Muscle of leg (tissue), 11 donors: ENCODE data around the gene C9orf78. TPM values are rescaled to one million over a fixed set of nuclear protein-coding genes. Genes with fewer than 3 reads are reported as not detected.

ENCODE experiments used
- DNase-seq: peaks from one replicate; pipeline ENCODE4 v3.0.0; 2013
- H3K27ac ChIP-seq: one replicate; pipeline ENCODE4 v1.5.1; 2013; ENCODE audit warnings: mild to moderate bottlenecking, low read length, control low read depth
- H3K27me3 ChIP-seq: one replicate; pipeline ENCODE4 v1.6.1; 2013; ENCODE audit warnings: low read length; ENCODE audit not compliant: control insufficient read depth, insufficient read depth
- H3K36me3 ChIP-seq: one replicate; pipeline ENCODE4 v1.6.1; 2013; ENCODE audit warnings: low read length; ENCODE audit not compliant: control insufficient read depth, insufficient read depth
- H3K4me1 ChIP-seq: one replicate; pipeline ENCODE4 v1.6.1; 2013; ENCODE audit warnings: low read length; ENCODE audit not compliant: control insufficient read depth, insufficient read depth
- H3K4me3 ChIP-seq: one replicate; pipeline ENCODE4 v1.5.1; 2013; ENCODE audit warnings: low read length, control low read depth
- H3K9me3 ChIP-seq: replicated peaks from 2 replicates; pipeline ENCODE4 v1.6.1; 2013; ENCODE audit warnings: low read depth, low read length; ENCODE audit not compliant: control insufficient read depth
- WGBS: methylation state at CpG from one replicate; pipeline ENCODE4 v1.1.5; 2013; ENCODE audit warnings: missing lambda C conversion rate; ENCODE audit not compliant: insufficient coverage; 5-methylcytosine and 5-hydroxymethylcytosine counted together
- polyA plus RNA-seq, 8 donors: library from polyadenylated mRNA; unstranded; fragments of 120-200 nt; gene quantifications; one replicate each; pipeline versions ENCODE4 v1.2.1 to v1.2.3, GENCODE V29; 2013; ENCODE audit warnings: inconsistent platforms in 1 of 8, low replicate concordance in 1 of 8; ENCODE audit not compliant: insufficient read length in 8 of 8, insufficient read depth in 1 of 8
- total RNA-seq: library from RNA; stranded (reverse); fragments of 120-200 nt; gene quantifications from one replicate; pipeline ENCODE4 v1.2.4, GENCODE V29; 2013

The C9orf78 gene
- total and polyA plus RNA-seq, 9 donors = 36.2 to 62.3 (median 50.1) TPM

- H3K4me1 ChIP-seq = no peaks in the 10 kb centered on the region
- H3K36me3 ChIP-seq = peaks cover 72% of the 10 kb centered on the region
- H3K27me3 ChIP-seq = no peaks in the 10 kb centered on the region
- H3K9me3 ChIP-seq = no peaks in the 10 kb centered on the region
- H3K27ac ChIP-seq = no peak overlapping the region
- 91% methylated on average over 5 of the region's 7 CpGs for WGBS
- DNase-seq = no peak
- no peak overlapping the region for H3K4me3 ChIP-seq
Measured at GRCh38 chr9:129857207-129857606, 22.1 kb upstream of the C9orf78 start.

GRCh38 chr9:129854588-129855110 lies 19.6 kb upstream of the C9orf78 start:
- Histone ChIP-seq H3K4me3 (no peak overlapping the region), H3K36me3 (peaks cover 66% of the 10 kb centered on the region), H3K9me3 (no peaks in the 10 kb centered on the region), H3K27me3 (no peaks in the 10 kb centered on the region), H3K4me1 (no peaks in the 10 kb centered on the region), H3K27ac (no peak overlapping the region)
- WGBS = 100% methylated on average over 3 of the region's 4 CpGs
- no peak for DNase-seq

GRCh38 chr9:129853614-129854013 lies 18.5 kb upstream of the C9orf78 start:
- no peak overlapping the region for H3K27ac ChIP-seq
- no peaks in the 10 kb centered on the region for H3K4me1 ChIP-seq
- peaks cover 64% of the 10 kb centered on the region for H3K36me3 ChIP-seq
- 0% methylated on average over 1 of the region's 3 CpGs for WGBS
- DNase-seq = no peak
- no peak overlapping the region for H3K4me3 ChIP-seq
- no peaks in the 10 kb centered on the region for H3K9me3 ChIP-seq
- no peaks in the 10 kb centered on the region for H3K27me3 ChIP-seq

GRCh38 chr9:129852579-129852978 lies 17.5 kb upstream of the C9orf78 start:
- no peak overlapping the region for H3K4me3 ChIP-seq
- H3K27me3 ChIP-seq = no peaks in the 10 kb centered on the region
- H3K36me3 ChIP-seq = peaks cover 54% of the 10 kb centered on the region
- no peak for DNase-seq
- H3K9me3 ChIP-seq = no peaks in the 10 kb centered on the region
- H3K27ac ChIP-seq = no peak overlapping the region
- no peaks in the 10 kb centered on the region for H3K4me1 ChIP-seq
- 56% methylated on average over 3 of the region's 5 CpGs for WGBS

GRCh38 chr9:129851821-129852220 lies 16.7 kb upstream of the C9orf78 start:
- WGBS = 71% methylated on average over 3 of the region's 5 CpGs
- H3K4me3 ChIP-seq = no peak overlapping the region
- no peaks in the 10 kb centered on the region for H3K4me1 ChIP-seq
- peaks cover 47% of the 10 kb centered on the region for H3K36me3 ChIP-seq
- H3K27ac ChIP-seq = no peak overlapping the region
- no peak for DNase-seq
- H3K9me3 ChIP-seq = no peaks in the 10 kb centered on the region
- no peaks in the 10 kb centered on the region for H3K27me3 ChIP-seq

- H3K9me3 ChIP-seq = no peaks in the 10 kb centered on the region
- WGBS = 83% methylated on average over 3 of the region's 6 CpGs
- H3K27me3 ChIP-seq = no peaks in the 10 kb centered on the region
- H3K4me1 ChIP-seq = no peaks in the 10 kb centered on the region
- DNase-seq = no peak
- H3K36me3 ChIP-seq = peaks cover 41% of the 10 kb centered on the region
- no peak overlapping the region for H3K27ac ChIP-seq
- H3K4me3 ChIP-seq = no peak overlapping the region
Measured at GRCh38 chr9:129850821-129851550, 15.9 kb upstream of the C9orf78 start.

GRCh38 chr9:129849901-129850300 lies 14.8 kb upstream of the C9orf78 start:
- H3K27me3 ChIP-seq = no peaks in the 10 kb centered on the region
- DNase-seq = no peak
- H3K36me3 ChIP-seq = peaks cover 35% of the 10 kb centered on the region
- H3K27ac ChIP-seq = no peak overlapping the region
- 100% methylated on average over 1 of the region's 6 CpGs for WGBS
- no peaks in the 10 kb centered on the region for H3K4me1 ChIP-seq
- no peaks in the 10 kb centered on the region for H3K9me3 ChIP-seq
- H3K4me3 ChIP-seq = no peak overlapping the region

- Histone ChIP-seq H3K4me1 (no peaks in the 10 kb centered on the region), H3K27me3 (no peaks in the 10 kb centered on the region), H3K4me3 (no peak overlapping the region), H3K27ac (no peak overlapping the region), H3K36me3 (peaks cover 30% of the 10 kb centered on the region), H3K9me3 (no peaks in the 10 kb centered on the region)
- no peak for DNase-seq
- 49% methylated on average over 2 of the region's 4 CpGs for WGBS
Measured at GRCh38 chr9:129848712-129849441, 13.8 kb upstream of the C9orf78 start.

GRCh38 chr9:129845373-129845772 lies 10.3 kb upstream of the C9orf78 start:
- peaks cover 8% of the 10 kb centered on the region for H3K36me3 ChIP-seq
- H3K4me3 ChIP-seq = no peak overlapping the region
- H3K27ac ChIP-seq = no peak overlapping the region
- no CpG with 5 or more reads among the region's 2 CpGs for WGBS
- H3K4me1 ChIP-seq = no peaks in the 10 kb centered on the region
- no peak for DNase-seq
- H3K27me3 ChIP-seq = no peaks in the 10 kb centered on the region
- no peaks in the 10 kb centered on the region for H3K9me3 ChIP-seq

- Histone ChIP-seq H3K36me3 (peaks cover 9% of the 10 kb centered on the region), H3K4me3 (no peak overlapping the region), H3K27me3 (no peaks in the 10 kb centered on the region), H3K9me3 (no peaks in the 10 kb centered on the region), H3K4me1 (peaks cover 6% of the 10 kb centered on the region), H3K27ac (no peak overlapping the region)
- no peak for DNase-seq
- WGBS = 84% methylated on average over 3 of the region's 4 CpGs
Measured at GRCh38 chr9:129841071-129841470, 6.0 kb upstream of the C9orf78 start.
